Hepatocyte (in vitro differentiated cells): Measurements from ENCODE around the gene DNER. TPM values are rescaled to one million over a fixed set of nuclear protein-coding genes. Genes with fewer than 3 reads are reported as not detected.

Source experiments
- DNase-seq: peaks from one replicate; pipeline ENCODE4 v3.0.0-alpha.2; 2016; ENCODE audit warnings: low spot score
- H2AFZ ChIP-seq: fragments of 200-600 bp; sonication (generic); 2 replicates; pipeline ENCODE4 v1.6.0; 2016; ENCODE audit warnings: antibody characterized with exemption, mild to moderate bottlenecking
- H3K27ac ChIP-seq: fragments of 200-600 bp; sonication (generic); 2 replicates; pipeline ENCODE4 v1.5.1; 2016; ENCODE audit warnings: mild to moderate bottlenecking
- H3K27me3 ChIP-seq: fragments of 200-600 bp; sonication (generic); 2 replicates; pipeline ENCODE4 v1.6.1; 2016
- H3K36me3 ChIP-seq: fragments of 200-600 bp; sonication (generic); replicated peaks from 2 replicates; pipeline ENCODE4 v1.5.1; 2016; ENCODE audit warnings: low read depth; ENCODE audit not compliant: insufficient read depth
- H3K4me1 ChIP-seq: fragments of 200-600 bp; sonication (generic); 2 replicates; pipeline ENCODE4 v1.5.1; 2016; ENCODE audit warnings: mild to moderate bottlenecking, moderate library complexity; ENCODE audit not compliant: insufficient read depth
- H3K4me2 ChIP-seq: fragments of 200-600 bp; sonication (generic); 2 replicates; pipeline ENCODE4 v1.6.0; 2016
- H3K4me3 ChIP-seq: fragments of 200-600 bp; sonication (generic); 2 replicates; pipeline ENCODE4 v1.5.1; 2016; ENCODE audit warnings: mild to moderate bottlenecking
- H3K79me2 ChIP-seq: fragments of 200-600 bp; sonication (generic); 2 replicates; pipeline ENCODE4 v1.6.0; 2017; ENCODE audit warnings: mild to moderate bottlenecking
- H3K9me2 ChIP-seq: fragments of 200-600 bp; sonication (generic); replicated peaks from 2 replicates; pipeline ENCODE4 v1.6.0; 2017; ENCODE audit warnings: mild to moderate bottlenecking; ENCODE audit not compliant: insufficient read depth
- H3K9me3 ChIP-seq: fragments of 200-600 bp; sonication (generic); 2 replicates; pipeline ENCODE4 v1.5.1; 2016; ENCODE audit warnings: low read depth, mild to moderate bottlenecking
- H4K20me1 ChIP-seq: fragments of 200-600 bp; sonication (generic); 2 replicates; pipeline ENCODE4 v1.6.0; 2016; ENCODE audit warnings: mild to moderate bottlenecking; ENCODE audit not compliant: insufficient read depth, poor library complexity, severe bottlenecking
- CTCF ChIP-seq: fragments of 200-600 bp; sonication (generic); IDR thresholded peaks from 2 replicates; pipeline ENCODE4 v1.5.1; 2016; ENCODE audit warnings: antibody characterized with exemption, mild to moderate bottlenecking; ENCODE audit not compliant: poor library complexity
- EZH2 ChIP-seq: fragments of 200-600 bp; sonication (generic); IDR thresholded peaks from 2 replicates; pipeline ENCODE4 v1.6.1; 2016; ENCODE audit warnings: antibody characterized with exemption, mild to moderate bottlenecking, borderline replicate concordance
- EZH2phosphoT487 ChIP-seq: fragments of 200-600 bp; sonication (generic); IDR thresholded peaks from one replicate; pipeline ENCODE4 v1.6.1; 2018; ENCODE audit warnings: antibody characterized with exemption, mild to moderate bottlenecking, low read depth, moderate library complexity; ENCODE audit not compliant: unreplicated experiment, severe bottlenecking
- WGBS: methylation state at CpG from one replicate; pipeline ENCODE4 v1.1.6; 2016; ENCODE audit warnings: low lambda C conversion rate; ENCODE audit errors: missing lambda C conversion rate; 5-methylcytosine and 5-hydroxymethylcytosine counted together
- polyA plus RNA-seq: library from polyadenylated mRNA; unstranded; fragments of >200 nt; fragmentation: Nextera tagmentation; extraction: Ambion mirVana; gene quantifications from 2 replicates; pipeline ENCODE4 v1.2.1, GENCODE V29; 2016
- total RNA-seq: library from RNA; depleted of rRNA; stranded (reverse); fragments of >200 nt; gene quantifications from 2 replicates; pipeline ENCODE4 v1.2.3, GENCODE V29; 2014

The DNER gene
- total and polyA plus RNA-seq, 2 experiments from 2014 or later, result 0.37 TPM; not detected in 1

- peaks cover 3% of the 10 kb centered on the region for H3K27me3 ChIP-seq
- H3K4me1 ChIP-seq, result no peaks in the 10 kb centered on the region
- no peak for DNase-seq
- H3K4me2 ChIP-seq, result no peak overlapping the region
- H3K79me2 ChIP-seq, result no peaks in the 10 kb centered on the region
- no peaks in the 10 kb centered on the region for H3K9me3 ChIP-seq
- H3K36me3 ChIP-seq, result no peaks in the 10 kb centered on the region
- no peak overlapping the region for H2AFZ ChIP-seq
- no peak overlapping the region for H3K4me3 ChIP-seq
- no peak overlapping the region for H3K27ac ChIP-seq
- no peak for TF ChIP-seq EZH2phosphoT487
- TF ChIP-seq CTCF, result no peak
- no peak for TF ChIP-seq EZH2
- no peaks in the 10 kb centered on the region for H3K9me2 ChIP-seq
- H4K20me1 ChIP-seq, result no peaks in the 10 kb centered on the region
- 78% methylated on average over 2 of the region's 2 CpGs for WGBS
These were observed 25.0 kb downstream of the DNER start for GRCh38 chr2:229689307-229689839.

- Histone ChIP-seq H4K20me1 (no peaks in the 10 kb centered on the region), H3K79me2 (no peaks in the 10 kb centered on the region), H3K27ac (no peak overlapping the region), H3K36me3 (no peaks in the 10 kb centered on the region), H3K4me1 (no peaks in the 10 kb centered on the region), H3K27me3 (peaks cover 3% of the 10 kb centered on the region), H2AFZ (no peak overlapping the region), H3K4me2 (no peak overlapping the region), H3K9me2 (no peaks in the 10 kb centered on the region), H3K9me3 (no peaks in the 10 kb centered on the region), H3K4me3 (no peak overlapping the region)
- no peak for DNase-seq
- WGBS, result 90% methylated on average over 7 of the region's 7 CpGs
- TF ChIP-seq EZH2phosphoT487 (no peak), EZH2 (no peak), CTCF (no peak)
These were observed 26.2 kb downstream of the DNER start for GRCh38 chr2:229688141-229688540.

- Histone ChIP-seq H3K4me1 (no peaks in the 10 kb centered on the region), H3K36me3 (no peaks in the 10 kb centered on the region), H3K27me3 (peaks cover 3% of the 10 kb centered on the region), H3K27ac (no peak overlapping the region), H3K4me3 (no peak overlapping the region), H3K9me3 (no peaks in the 10 kb centered on the region), H3K79me2 (no peaks in the 10 kb centered on the region), H2AFZ (no peak overlapping the region), H3K9me2 (no peaks in the 10 kb centered on the region), H3K4me2 (no peak overlapping the region), H4K20me1 (no peaks in the 10 kb centered on the region)
- no peak for TF ChIP-seq EZH2phosphoT487
- no peak for TF ChIP-seq EZH2
- TF ChIP-seq CTCF, result no peak
- no peak for DNase-seq
- 73% methylated on average over 6 of the region's 6 CpGs for WGBS
These were observed 28.0 kb downstream of the DNER start for GRCh38 chr2:229686122-229686919.
